ENCODE data around the gene TMCC3.
"Not testable (repeated sequence)": the region's sequence is repeated elsewhere in the genome, so short reads cannot be mapped to it uniquely, and the experiment has no call there.

TMCC3 gene

DNA sequence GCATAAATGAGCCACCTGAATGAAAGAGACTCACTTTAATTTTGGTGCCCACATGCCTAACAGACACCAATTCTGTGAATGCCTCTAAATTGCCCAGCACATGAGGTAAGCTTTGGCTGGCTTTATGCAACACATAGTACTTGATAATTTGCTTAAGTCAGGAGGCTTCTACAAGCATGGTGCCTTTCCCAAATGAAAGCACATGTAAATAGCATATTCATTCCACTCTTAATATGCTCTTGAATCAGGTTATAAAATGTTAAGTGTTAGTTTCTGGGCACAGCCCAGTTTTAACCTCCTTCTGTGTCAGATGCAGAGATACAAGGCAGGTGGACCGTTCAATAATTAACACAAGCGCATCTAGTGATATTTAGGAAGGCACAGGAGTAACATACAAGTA, 15.6 kb downstream of the TMCC3 start:
- DNase-seq (ENCODE audit: low read depth) = no peak

DNA sequence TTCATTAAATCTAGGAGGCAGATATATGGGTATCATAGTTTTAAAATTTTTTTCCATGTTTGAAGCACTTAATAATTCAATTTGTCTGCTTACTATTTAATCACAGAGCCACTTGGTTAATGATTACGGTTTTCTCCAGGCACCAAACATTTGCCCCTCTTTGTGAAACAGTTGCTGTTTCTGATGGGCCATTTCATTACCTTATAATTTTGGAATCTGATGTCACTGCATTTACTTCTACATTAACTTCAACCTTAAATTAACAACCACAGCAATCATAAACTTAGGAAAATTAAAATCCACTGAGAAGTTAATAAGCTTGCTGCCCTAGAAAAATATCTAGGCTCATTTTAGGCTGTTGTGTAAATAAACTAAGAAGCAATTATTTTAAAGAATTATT, 17.0 kb downstream of the TMCC3 start:
- DNase-seq (ENCODE audit: low read depth) = no peak

DNA sequence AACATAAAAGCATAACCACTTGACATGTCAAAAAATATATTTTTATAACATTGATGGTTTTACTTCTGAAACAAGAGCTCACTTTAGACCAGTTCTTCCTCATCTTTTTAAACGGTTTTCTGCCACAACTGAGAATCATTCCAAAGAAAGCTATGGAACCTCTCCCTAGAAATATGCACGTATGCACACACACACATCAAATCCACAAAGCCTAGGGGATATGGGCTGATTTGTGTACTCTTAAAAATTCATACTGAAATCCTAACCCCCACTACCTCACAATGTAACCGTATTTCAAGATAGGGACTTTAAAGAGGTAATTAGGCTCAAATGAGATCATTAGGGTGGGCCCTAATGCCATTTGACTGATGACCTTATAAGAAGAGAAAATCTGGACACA, 19.3 kb downstream of the TMCC3 start:
- DNase-seq (ENCODE audit: low read depth) = no peak

DNA sequence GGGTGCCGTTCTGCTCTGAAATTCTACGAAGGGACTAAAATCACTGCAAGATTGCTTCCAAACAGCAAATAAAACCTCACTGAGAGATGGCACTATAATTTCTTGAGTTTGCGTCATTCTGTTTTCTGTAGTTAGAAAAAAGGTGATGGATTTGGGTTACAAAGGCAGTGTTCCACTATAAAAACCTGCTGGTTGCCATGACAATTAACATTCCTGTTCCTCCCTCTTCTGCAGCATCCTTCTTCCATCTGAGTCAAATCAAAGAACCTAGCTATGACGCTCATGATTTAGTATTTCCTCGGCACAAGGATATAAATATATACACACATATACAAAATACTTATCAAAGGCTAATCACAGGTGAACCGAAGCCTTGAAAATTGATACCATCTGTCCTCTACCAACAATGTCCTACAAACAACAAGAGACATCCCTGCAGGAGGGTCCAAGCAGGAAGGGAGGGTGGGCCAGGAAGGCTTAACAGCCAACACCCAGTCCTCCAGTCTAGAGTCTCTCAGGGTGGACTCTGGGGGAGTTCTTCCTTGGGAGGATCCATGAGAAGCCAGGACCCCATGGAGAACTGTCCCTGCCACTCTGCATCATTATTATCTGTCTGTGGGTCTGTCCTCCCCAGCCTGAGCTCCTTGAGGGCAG, 21.4 kb downstream of the TMCC3 start:
- DNase-seq (ENCODE audit: low read depth) = no peak

DNA sequence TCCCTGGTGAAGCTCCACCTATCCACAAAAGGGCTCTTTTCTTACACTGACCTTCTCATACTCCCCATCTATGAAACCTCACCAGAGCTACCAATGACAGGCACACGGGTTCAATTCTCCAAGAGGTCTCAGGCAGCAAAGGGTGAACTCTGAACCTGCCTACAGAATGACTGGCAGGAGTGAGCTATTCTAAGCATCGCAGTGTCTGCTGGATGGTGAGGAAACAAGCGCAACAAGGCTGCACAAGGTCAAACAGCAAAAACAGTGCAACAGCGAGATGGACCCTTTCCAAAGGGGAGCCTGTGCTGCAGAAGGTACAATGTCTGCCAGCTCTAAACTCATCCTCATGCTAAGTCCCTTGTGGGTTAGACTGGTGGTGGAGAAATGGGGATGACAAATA, 22.0 kb downstream of the TMCC3 start:
- no peak for DNase-seq (ENCODE audit: low read depth)

DNA sequence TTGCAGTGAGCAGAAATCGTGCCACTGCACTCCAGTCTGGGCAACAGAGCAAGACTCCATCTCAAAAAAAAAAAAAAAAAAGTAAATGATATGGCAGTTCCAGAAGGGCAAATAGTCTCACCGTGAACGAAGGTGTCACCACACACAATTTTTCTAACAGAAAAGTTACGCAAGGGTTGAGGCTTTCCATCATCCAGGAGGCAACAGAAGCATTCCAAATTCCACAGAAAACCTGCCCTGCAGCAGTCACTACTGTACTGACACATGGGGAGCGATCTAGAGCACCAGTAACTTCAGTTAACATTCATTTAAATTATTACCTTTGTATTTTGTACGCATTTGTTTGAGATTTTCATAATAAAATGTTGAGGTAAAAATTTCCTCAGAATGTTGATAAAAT, 24.8 kb downstream of the TMCC3 start:
- no peak for DNase-seq (ENCODE audit: low read depth)

DNA sequence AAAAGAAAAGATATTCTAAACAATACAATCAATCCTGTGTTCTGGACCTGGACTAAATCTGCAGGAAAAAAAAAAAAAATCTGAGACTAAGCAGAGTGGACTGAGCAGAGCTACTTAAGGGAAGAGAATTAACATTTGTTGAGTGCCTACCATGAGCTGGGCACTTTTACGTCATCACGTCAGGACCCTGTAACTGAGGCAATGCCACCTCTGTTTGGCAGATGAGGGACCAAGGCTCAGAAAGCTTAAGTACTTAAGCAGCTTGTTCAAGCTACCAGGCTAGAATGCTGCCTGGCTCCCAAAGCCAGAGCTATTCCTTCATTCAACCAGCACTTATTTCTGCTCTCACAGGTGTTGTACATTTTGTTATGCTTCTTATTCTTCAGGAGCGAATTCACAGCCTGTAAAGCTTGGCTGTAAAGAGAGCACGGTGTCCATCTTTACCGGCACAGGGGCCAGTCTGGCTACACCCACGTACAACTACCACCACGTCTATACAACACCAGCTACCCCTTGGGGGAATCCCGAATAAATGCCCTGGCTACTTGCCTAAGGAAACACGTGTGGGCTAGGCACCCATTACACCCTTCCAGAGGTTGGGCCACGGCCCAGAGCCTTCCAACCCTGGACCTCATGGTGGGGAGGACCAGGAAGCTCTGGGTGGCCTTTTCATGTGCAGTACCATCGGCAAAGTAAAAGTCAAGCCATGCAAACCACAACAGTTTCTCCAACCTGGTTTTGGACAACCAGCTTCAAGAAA, 27.0 kb downstream of the TMCC3 start:
- DNase-seq (ENCODE audit: low read depth) = no peak

DNA sequence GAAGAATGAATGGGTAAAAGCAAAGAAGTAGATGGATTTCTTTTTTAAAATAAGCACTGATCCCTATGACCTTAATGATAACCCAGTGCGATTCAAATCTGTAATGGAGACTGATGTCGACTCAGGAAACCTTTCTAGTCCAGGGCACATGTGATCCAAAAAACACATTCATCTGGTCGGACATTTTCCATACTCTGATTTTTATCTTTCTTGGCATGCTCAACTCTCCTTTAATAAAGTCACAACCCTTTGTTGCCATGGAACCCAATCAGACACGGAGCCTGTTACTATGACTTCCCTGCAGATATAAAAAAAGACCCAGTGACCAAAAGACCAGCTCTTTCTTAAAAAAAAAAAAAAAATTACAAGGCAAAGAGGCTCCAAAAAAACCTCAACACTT, 27.9 kb downstream of the TMCC3 start:
- DNase-seq (ENCODE audit: low read depth) = no peak

DNA sequence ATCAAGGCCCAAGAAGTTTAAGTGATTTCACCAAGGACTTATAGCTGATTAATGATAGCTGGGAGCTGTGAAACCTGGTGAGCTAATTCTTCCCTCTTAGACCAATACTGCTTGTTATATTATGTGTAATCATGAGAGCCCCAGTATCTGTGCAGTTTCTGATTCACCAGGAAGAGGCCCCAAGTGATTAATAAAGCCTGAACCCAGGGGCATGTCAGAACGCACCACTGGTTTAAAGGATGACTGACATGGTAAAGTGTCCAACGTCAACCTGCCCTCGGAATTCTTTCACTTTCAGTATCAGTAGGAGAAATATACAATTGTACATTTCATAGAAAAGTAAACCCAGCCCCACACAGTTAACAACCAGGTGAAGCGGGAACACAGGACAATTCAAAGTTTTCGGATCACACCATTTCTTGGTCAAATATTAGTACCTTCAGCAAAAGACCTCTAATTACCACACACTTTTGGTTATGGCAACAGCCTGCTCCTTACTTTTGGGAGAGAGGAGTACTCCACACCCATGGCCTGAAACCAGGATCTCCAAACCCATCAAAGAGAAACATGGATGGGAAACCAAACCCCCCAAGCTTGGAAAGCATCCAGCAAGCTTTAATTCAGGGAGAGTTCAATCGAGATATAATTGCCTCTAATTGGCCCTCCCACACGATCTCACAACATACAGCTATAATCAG, 28.5 kb downstream of the TMCC3 start:
- DNase-seq (ENCODE audit: low read depth) = no peak

DNA sequence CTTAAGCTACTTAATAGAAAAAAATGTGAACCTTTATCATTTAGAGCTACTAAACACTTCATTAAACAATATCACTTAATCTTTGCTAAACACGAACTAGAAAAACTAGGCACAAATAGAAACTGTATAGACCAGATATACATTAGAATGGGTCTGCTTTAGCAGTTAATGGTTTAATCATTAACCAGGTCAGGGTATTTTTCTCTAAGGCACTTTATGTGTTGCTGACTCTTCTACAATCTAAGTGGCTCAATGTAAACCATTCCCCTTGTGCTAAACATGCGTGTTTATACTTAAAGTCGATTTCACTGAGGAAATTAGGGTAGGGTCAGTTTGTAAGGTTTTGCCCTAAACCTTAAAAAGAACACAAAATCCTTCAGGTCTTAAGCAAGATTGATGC, 29.7 kb downstream of the TMCC3 start:
- DNase-seq (ENCODE audit: low read depth) = no peak

DNA sequence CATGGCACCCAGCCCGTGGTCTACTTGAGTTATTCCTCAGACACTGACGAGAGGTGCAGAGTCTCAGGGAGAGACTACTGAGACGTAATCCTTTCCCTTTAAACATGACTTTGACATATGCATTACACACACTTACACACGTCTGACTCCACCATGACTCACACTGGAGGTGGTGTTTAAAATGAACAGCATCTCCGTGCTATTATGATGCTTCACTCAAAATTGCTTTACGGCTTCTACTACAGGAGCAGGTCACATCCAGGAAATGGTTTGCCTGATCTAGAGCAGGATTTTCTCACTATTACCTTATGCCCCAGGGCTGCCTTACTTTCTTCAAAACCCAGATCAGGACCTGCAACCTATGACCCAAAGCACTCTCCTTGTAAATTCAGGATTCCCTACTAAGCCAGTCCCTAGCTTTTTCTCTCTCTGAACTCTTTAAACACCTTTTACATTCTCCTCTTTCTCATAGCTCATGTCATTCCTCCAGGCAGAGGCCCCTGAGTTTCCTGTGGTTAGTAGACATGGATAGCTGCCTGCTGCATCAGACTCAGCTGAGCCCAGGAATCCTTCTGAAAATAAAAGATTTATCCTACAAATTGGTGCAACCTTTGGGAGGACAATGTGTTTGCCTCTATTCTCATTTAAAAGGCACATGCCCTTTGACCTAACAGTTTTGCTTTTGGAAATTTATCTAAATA, 31.2 kb downstream of the TMCC3 start:
- DNase-seq (ENCODE audit: low read depth) = no peak

DNA sequence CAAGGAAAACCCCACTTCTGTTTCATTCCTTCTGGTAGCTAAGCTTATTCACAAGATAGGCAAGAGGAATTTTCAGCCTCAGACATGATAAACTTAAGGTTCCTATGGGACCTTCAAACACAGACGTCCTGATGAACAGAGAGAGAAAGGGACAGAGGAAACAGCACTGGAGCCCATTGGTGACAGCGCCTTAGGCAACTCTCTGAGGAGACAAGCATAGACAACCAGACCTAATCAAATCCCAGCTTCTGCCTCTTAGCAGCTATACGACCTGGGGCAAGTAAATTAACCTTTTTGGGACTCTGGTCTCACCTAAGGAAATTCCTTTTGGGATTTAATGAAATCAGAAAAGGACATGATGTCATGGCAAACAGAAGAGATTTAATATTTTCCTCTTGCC, 33.3 kb downstream of the TMCC3 start:
- no peak for DNase-seq (ENCODE audit: low read depth)

DNA sequence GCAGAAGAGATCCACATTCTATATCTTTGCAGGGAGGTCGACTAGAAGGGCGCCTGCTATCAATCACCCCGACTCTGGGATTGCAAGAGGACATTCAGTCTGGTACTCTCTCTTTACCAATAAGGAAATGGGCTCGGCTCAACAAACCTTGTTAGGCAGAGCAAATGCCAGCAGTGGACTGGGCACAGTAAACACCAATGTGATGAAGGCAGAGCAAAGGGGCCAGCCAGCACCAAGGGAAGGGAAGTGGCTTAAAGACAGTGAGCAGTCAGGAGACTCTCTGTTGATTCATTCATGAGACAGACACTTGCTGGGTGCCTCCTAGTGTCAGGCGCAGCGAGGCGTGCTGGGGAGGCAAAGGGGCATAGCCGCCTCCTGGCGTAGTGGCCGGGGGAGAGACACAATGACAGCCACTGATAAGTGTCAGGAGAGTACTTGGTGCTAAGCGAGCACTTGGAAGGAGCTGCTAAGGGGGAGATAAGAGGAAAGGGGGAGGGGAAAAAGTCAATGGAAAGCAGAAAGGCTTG, 34.1 kb downstream of the TMCC3 start:
- DNase-seq (ENCODE audit: low read depth) = no peak

DNA sequence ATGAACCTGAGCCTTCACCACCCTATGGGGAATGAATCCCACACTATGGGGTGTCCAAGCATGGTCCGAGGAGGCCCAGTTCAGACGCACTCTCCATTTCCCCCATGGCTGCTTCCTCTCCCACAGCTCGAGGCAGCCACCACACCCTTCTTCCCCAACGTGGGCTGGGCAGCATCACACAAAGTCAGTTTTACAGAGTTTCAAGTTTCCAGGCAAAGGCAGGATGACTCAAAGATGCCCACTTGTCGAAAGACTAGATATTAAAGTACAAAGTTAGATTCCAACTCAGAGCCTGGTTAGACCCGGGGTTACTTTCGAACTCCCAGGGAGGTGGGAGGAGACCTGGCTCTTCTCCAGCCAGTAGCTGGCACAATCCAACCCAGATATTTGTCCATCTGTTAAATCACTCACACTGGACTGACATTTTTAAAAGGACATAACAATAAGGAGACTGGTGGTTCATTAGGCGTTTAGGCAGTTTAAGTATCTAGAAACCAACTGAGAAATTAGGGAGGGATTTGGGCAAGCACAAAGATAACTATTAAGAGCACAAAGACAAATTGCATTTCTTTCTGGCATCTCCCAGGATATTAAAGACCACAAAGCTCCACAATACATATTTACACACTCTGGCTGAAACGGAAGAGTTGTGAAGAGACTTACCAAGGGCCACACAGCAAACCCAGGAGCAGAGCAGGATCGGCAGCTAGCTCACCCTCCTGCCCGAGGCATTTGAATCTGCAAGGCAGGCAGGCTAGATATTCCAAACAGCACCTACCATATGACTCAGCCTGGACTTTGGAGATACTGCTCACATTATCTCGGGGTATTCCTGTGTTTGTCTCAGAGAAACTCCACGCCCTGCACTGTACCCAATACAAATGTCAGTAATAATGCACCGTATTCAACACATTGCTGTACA, 34.8 kb downstream of the TMCC3 start:
- no peak for DNase-seq (ENCODE audit: low read depth)

DNA sequence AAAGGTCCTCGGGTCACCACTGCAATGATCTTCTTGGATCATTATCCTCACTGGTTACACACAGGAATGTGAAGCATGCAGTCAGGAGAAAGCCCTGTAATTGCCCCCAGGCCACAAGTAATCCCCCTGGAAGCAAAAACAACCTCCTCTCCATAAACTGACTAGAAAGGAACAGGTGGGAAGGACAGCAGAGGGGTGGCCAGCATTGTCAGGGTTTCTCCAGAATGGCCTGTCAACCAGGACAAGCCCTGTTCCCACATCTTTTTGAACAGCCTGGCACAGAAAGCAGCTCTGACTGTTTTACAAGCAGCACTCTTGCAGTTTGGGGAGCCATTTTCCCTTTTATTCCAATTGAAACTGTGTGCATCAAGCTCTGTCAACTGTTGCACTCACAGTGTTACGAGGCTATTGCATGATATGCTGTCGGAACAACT, 36.1 kb downstream of the TMCC3 start:
- no peak for DNase-seq (ENCODE audit: low read depth)

DNA sequence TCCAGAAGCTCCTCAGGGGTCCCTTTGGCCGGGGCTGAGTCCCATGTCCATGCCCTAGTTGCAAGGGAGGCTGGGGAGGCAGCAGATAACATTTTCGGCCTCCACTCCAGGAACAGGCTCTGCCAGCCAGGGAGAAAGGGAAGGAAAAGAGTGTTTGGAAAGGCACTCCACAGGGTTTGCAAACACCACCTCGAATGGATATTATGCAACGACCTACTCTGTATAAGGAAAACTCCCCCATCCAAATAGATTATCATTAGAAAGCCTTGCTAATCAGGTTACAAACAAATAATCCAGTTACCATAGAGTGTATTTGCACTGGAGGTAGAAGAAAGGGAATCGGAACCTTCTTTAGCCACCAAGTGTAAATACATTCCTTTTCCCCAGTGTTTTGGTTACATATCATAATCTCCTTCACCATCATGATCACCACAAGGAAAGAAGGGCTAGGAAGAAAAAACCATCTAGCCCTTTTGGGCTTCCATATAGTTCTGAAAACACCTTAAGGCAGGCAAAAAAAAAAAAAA, 40.4 kb downstream of the TMCC3 start:
- no peak for DNase-seq (ENCODE audit: low read depth)

DNA sequence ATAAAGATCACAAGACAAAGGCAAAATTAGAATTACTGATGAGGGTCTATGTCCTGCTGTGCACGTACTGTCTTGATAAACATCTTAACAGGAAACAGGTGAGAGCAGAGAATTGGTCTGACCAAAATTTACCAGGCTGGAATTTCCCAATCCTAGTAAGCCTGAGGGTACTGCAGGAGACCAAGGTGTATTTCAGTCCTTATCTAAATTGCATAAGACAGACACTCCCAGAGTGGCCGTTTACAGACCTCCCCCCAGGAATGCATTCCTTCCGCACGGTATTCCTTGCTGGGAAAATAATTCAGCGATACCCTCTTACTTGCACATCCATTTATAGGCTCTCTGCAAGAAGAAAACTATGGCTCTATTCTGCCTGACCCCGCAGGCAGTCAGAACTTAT, 43.5 kb downstream of the TMCC3 start:
- DNase-seq (ENCODE audit: low read depth) = not testable (repeated sequence)

DNA sequence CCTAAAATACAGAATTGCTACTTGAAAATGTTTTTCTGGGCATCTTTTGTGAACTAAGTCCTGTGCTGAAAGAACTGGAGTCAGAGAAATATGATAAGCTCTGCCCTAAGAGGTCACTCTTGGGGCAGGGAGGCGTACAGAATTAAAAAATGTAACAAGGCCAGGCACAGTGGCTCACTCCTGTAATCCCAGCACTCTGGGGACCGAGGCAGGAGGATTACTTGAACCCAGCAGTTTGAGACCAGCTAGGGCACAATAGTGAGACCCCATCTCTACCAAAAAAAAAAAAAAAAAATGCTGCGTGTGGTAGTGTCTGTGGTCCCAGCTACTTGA, 46.0 kb downstream of the TMCC3 start:
- DNase-seq (ENCODE audit: low read depth) = no peak

DNA sequence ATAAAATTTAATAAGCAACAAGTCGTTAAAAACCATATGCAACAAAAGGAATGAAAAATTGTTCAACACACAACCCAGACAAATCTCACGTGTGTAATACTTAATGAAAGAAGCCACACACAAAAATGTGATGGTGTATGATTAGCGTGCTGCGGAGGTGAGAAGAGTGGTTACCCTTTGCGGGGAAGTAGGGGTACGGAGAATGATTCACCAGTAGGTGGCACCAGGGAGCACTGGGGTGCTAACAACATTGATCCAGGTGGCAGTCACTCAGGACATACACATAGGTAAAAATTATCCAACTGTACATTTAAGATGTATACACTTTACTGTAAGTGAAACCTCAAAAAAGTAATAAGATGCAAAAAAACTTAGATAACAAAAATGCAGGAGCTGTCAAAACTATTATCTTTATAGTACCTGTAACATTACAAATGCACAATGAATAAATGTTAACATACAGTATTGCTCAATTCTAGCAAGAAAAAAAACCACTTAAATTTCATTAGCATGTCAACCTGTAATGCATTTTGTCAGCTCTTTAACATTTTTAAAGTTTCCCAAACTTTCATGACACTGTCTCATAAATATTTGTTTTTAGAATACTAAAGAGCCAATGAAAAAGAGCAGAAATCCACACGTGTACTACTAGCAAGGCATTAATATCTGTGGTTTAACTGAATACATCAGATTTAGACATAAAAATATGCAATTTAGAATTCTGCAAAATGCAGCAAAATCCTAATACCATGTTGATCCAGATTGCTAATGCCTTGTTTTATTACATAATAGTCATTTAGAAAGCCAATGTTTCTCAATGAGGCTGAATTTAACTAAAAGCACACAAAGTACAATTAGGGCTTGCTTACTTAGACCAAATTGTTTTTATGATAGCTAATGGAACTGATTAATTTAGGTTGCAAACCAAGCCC, 46.7 kb downstream of the TMCC3 start:
- peak; percentile 14 for DNase-seq (ENCODE audit: low read depth)

DNA sequence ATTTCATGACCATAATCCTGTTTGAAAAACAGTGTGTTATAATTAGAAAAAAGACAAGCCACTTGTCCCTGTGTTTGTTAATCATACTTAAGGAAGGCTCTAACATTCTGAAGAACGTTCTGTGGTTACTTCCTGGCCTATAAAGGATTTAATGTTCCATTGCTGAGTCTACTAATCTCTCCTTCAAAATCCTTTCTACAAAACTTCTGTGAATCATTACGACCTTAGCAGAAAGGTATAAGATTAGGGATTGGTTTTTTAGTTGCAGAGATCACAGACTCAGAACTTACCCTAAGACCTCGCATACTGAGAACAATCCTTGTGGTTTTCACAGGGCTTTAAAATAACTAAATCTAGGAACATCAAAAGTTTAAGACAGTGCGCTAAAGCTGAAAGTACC, 48.3 kb downstream of the TMCC3 start:
- DNase-seq (ENCODE audit: low read depth) = no peak

All from T follicular helper cell (primary cell).